Fibroblast of villous mesenchyme (primary cell): ENCODE measurements around the gene AKAP13. TPM values are rescaled to one million over a fixed set of nuclear protein-coding genes. Genes with fewer than 3 reads are reported as not detected.

Experiments used
- DNase-seq: peaks from one replicate; pipeline ENCODE4 v3.0.0-alpha.2; 2010; ENCODE audit warnings: low read depth
- H3K4me3 ChIP-seq: 2 replicates; pipeline ENCODE4 v1.5.1; 2011; ENCODE audit warnings: low read depth, mild to moderate bottlenecking, low read length
- CTCF ChIP-seq: IDR thresholded peaks from 2 replicates; pipeline ENCODE4 v1.5.1; 2012; ENCODE audit warnings: low read depth, mild to moderate bottlenecking, low read length; ENCODE audit not compliant: insufficient read depth
- total RNA-seq: library from RNA; depleted of rRNA; stranded (reverse); fragments of >200 nt; gene quantifications from 2 replicates; pipeline ENCODE4 v1.2.3, GENCODE V29; 2012

AKAP13 gene
- total RNA-seq, 1 donor: 164 TPM

GRCh38 chr15:85500060-85500708 is 119.8 kb downstream of the AKAP13 start:
- peak; percentile 30 for DNase-seq

GRCh38 chr15:85500729-85501128 is 120.3 kb downstream of the AKAP13 start:
- H3K4me3 ChIP-seq: no peak overlapping the region
- peak; percentile 78 for DNase-seq
- TF ChIP-seq CTCF: no peak

More at GRCh38 chr15:85500060-85500708, 119.8 kb downstream of the AKAP13 start:
- H3K4me3 ChIP-seq: no peak overlapping the region
- TF ChIP-seq CTCF: no peak

- no peak for TF ChIP-seq CTCF
- H3K4me3 ChIP-seq: no peak overlapping the region
- DNase-seq: no peak
These were observed 121.2 kb downstream of the AKAP13 start for GRCh38 chr15:85501574-85501973.

GRCh38 chr15:85503151-85503799 is 122.9 kb downstream of the AKAP13 start:
- no peak overlapping the region for H3K4me3 ChIP-seq
- no peak for DNase-seq
- no peak for TF ChIP-seq CTCF

- no peak overlapping the region for H3K4me3 ChIP-seq
- peak; percentile 81 for DNase-seq
- TF ChIP-seq CTCF: peak; percentile 54
These were observed 124.6 kb downstream of the AKAP13 start for GRCh38 chr15:85504749-85505676.

- TF ChIP-seq CTCF: no peak
- H3K4me3 ChIP-seq: no peak overlapping the region
- no peak for DNase-seq
These were observed 126.7 kb downstream of the AKAP13 start for GRCh38 chr15:85507114-85507513.
